HEK293 (cell line): ENCODE data around the gene ZNF385D.

Experiments
- CTCF ChIA-PET: fragments of 350-600 bp; formaldehyde crosslinking; extraction: SDS; loops from one replicate; lab custom pipeline; 2021; ENCODE audit warnings: antibody characterized with exemption; lab: Yijun Ruan, JAX
- POLR2A ChIA-PET: fragments of 300-600 bp; formaldehyde crosslinking; extraction: SDS; loops from one replicate; lab custom pipeline; 2020; ENCODE audit warnings: antibody characterized with exemption, inconsistent platforms; lab: Yijun Ruan, JAX
- H3K27ac ChIP-seq: fragments of 200-500 bp; sonication (Bioruptor generic); 2 replicates; pipeline ENCODE4 v1.5.1; 2014; ENCODE audit warnings: low read depth, low read length, control low read depth, inconsistent platforms; ENCODE audit errors: extremely low read depth
- H3K36me3 ChIP-seq, 2 experiments: fragments of 200-500 bp in 1 of 2; sonication (Bioruptor generic) in 1 of 2; 1 replicate in 1 of 2; 2 replicates in 1 of 2; pipeline ENCODE4 v1.5.1; 2014 to 2017; ENCODE audit warnings: inconsistent platforms in 2 of 2, low read length in 2 of 2; ENCODE audit not compliant: control insufficient read depth in 2 of 2, insufficient read depth in 1 of 2
- H3K4me1 ChIP-seq: fragments of 200-500 bp; sonication (Bioruptor generic); 2 replicates; pipeline ENCODE4 v1.5.1; 2014; ENCODE audit warnings: mild to moderate bottlenecking, low read length, inconsistent platforms; ENCODE audit not compliant: control insufficient read depth, insufficient read depth
- H3K4me3 ChIP-seq: 2 replicates; pipeline ENCODE4 v1.5.1; 2011; ENCODE audit warnings: low read depth, mild to moderate bottlenecking, control low read depth, low read length, moderate library complexity
- H3K9me3 ChIP-seq: fragments of 200-500 bp; sonication (Bioruptor generic); 2 replicates; pipeline ENCODE4 v1.5.1; 2014; ENCODE audit warnings: low read depth, low read length, inconsistent platforms; ENCODE audit not compliant: control insufficient read depth, insufficient read depth
- ELK4 ChIP-seq: IDR thresholded peaks from 2 replicates; pipeline ENCODE4 v1.6.1; 2011; ENCODE audit warnings: mild to moderate bottlenecking, low read depth, low read length, borderline replicate concordance
- HIC1 ChIP-seq: fragments of 450-650 bp; formaldehyde crosslinking; IDR thresholded peaks from 2 replicates; pipeline ENCODE4 v1.5.1; 2016; ENCODE audit warnings: missing biosample characterization, missing genetic modification characterization
- INSM2 ChIP-seq: fragments of 450-650 bp; formaldehyde crosslinking; IDR thresholded peaks from 2 replicates; pipeline ENCODE4 v1.5.1; 2016; ENCODE audit warnings: missing biosample characterization, missing genetic modification characterization
- KLF10 ChIP-seq: fragments of 450-650 bp; IDR thresholded peaks from 2 replicates; pipeline ENCODE4 v1.5.1; 2018; ENCODE audit warnings: missing biosample characterization, mild to moderate bottlenecking, missing genetic modification characterization
- KLF17 ChIP-seq: fragments of 450-650 bp; formaldehyde crosslinking; IDR thresholded peaks from 2 replicates; pipeline ENCODE4 v1.5.1; 2016; ENCODE audit warnings: missing biosample characterization, missing genetic modification characterization
- OVOL3 ChIP-seq: fragments of 450-650 bp; formaldehyde crosslinking; IDR thresholded peaks from 2 replicates; pipeline ENCODE4 v1.5.1; 2016; ENCODE audit warnings: missing biosample characterization, missing genetic modification characterization
- PRDM2 ChIP-seq: fragments of 450-650 bp; formaldehyde crosslinking; IDR thresholded peaks from 2 replicates; pipeline ENCODE4 v1.5.1; 2016; ENCODE audit warnings: missing biosample characterization, missing genetic modification characterization, borderline replicate concordance
- YY1 ChIP-seq: fragments of 450-650 bp; formaldehyde crosslinking; IDR thresholded peaks from 2 replicates; pipeline ENCODE4 v1.5.1; 2018; ENCODE audit warnings: missing biosample characterization, missing genetic modification characterization
- ZBTB17 ChIP-seq: fragments of 450-650 bp; formaldehyde crosslinking; IDR thresholded peaks from 2 replicates; pipeline ENCODE4 v1.5.1; 2016; ENCODE audit warnings: missing biosample characterization, missing genetic modification characterization
- ZBTB6 ChIP-seq: fragments of 450-650 bp; formaldehyde crosslinking; IDR thresholded peaks from 2 replicates; pipeline ENCODE4 v1.5.1; 2017; ENCODE audit warnings: missing biosample characterization, missing genetic modification characterization
- ZBTB7A ChIP-seq: fragments of 450-650 bp; formaldehyde crosslinking; IDR thresholded peaks from 2 replicates; pipeline ENCODE4 v1.5.1; 2016; ENCODE audit warnings: low read depth, missing biosample characterization, missing genetic modification characterization
- ZBTB8A ChIP-seq: fragments of 450-650 bp; formaldehyde crosslinking; IDR thresholded peaks from 2 replicates; pipeline ENCODE4 v1.5.1; 2016; ENCODE audit warnings: missing biosample characterization, missing genetic modification characterization
- ZNF18 ChIP-seq: fragments of 450-650 bp; formaldehyde crosslinking; IDR thresholded peaks from 2 replicates; pipeline ENCODE4 v1.5.1; 2016; ENCODE audit warnings: missing biosample characterization, missing genetic modification characterization
- ZNF280D ChIP-seq: fragments of 450-650 bp; formaldehyde crosslinking; IDR thresholded peaks from 2 replicates; pipeline ENCODE4 v1.5.1; 2016; ENCODE audit warnings: missing biosample characterization, missing genetic modification characterization
- ZNF292 ChIP-seq: fragments of 450-650 bp; formaldehyde crosslinking; IDR thresholded peaks from 2 replicates; pipeline ENCODE4 v1.5.1; 2016; ENCODE audit warnings: low read depth, missing biosample characterization, missing genetic modification characterization, borderline replicate concordance
- ZNF354C ChIP-seq: fragments of 450-650 bp; formaldehyde crosslinking; IDR thresholded peaks from 2 replicates; pipeline ENCODE4 v1.5.1; 2016; ENCODE audit warnings: missing biosample characterization, missing genetic modification characterization, low read depth, borderline replicate concordance
- ZNF555 ChIP-seq: fragments of 450-650 bp; formaldehyde crosslinking; conservative IDR thresholded peaks from 2 replicates; pipeline ENCODE4 v1.5.1; 2017; ENCODE audit warnings: missing biosample characterization, mild to moderate bottlenecking, missing genetic modification characterization, inconsistent platforms
- ZNF658 ChIP-seq: fragments of 450-650 bp; formaldehyde crosslinking; IDR thresholded peaks from 2 replicates; pipeline ENCODE4; 2016; ENCODE audit warnings: missing biosample characterization, missing genetic modification characterization
- ZNF701 ChIP-seq: fragments of 450-650 bp; formaldehyde crosslinking; IDR thresholded peaks from 2 replicates; pipeline ENCODE4 v1.5.1; 2016; ENCODE audit warnings: missing biosample characterization, missing genetic modification characterization

The ZNF385D gene

GRCh38 chr3:21790466-21790865, 39.5 kb upstream of the ZNF385D start:
- ChIA-PET CTCF (no interaction called here), POLR2A (no interaction called here)
- TF ChIP-seq ZBTB6 (tag by site-specific recombination) (no peak), ZNF292 (no peak), ZNF658 (no peak), YY1 (no peak), HIC1 (no peak), ZNF555 (tag by site-specific recombination) (no peak), KLF17 (no peak), ELK4 (no peak), ZNF701 (tag by site-specific recombination) (no peak), ZNF280D (tag by site-specific recombination) (no peak), ZBTB8A (tag by site-specific recombination) (no peak), ZBTB17 (tag by site-specific recombination) (no peak), OVOL3 (tag by site-specific recombination) (no peak), INSM2 (no peak), ZNF18 (tag by site-specific recombination) (no peak), KLF10 (tag by site-specific recombination) (no peak), ZBTB7A (no peak), PRDM2 (tag by site-specific recombination) (no peak), ZNF354C (tag by site-specific recombination) (no peak)

More at GRCh38 chr3:21790466-21790865, 39.5 kb upstream of the ZNF385D start:
- Histone ChIP-seq H3K36me3 (no peaks in the 10 kb centered on the region), H3K4me1 (no peaks in the 10 kb centered on the region), H3K9me3 (no peaks in the 10 kb centered on the region), H3K27ac (no peak overlapping the region), H3K4me3 (no peak overlapping the region)
